GM23338 (cell line): ENCODE measurements around the gene DDX41. TPM values are rescaled to one million over a fixed set of nuclear protein-coding genes. Genes with fewer than 3 reads are reported as not detected.

ENCODE experiments used
- ATAC-seq: fragments of 200-7000 bp; cut with Tn5 transposase; 3 replicates; pipeline ENCODE4 v1.9.1; 2020
- DNase-seq: peaks from one replicate; pipeline ENCODE4 v3.0.0-alpha.2; 2015; ENCODE audit warnings: low spot score
- H2AFZ ChIP-seq: fragments of 200-600 bp; sonication (generic); 2 replicates; pipeline ENCODE4 v1.8.0; 2016; ENCODE audit warnings: antibody characterized with exemption, mild to moderate bottlenecking, moderate library complexity
- H3F3A ChIP-seq: fragments of 200-600 bp; sonication (generic); replicated peaks from 2 replicates; pipeline ENCODE4 v1.8.0; 2017; ENCODE audit warnings: antibody characterized with exemption, mixed run types, low read depth
- H3K27ac ChIP-seq: fragments of 200-600 bp; sonication (generic); 2 replicates; pipeline ENCODE4 v1.6.1; 2016; ENCODE audit warnings: low read depth
- H3K27me3 ChIP-seq: fragments of 200-600 bp; sonication (generic); 2 replicates; pipeline ENCODE4 v1.8.0; 2016; ENCODE audit warnings: mild to moderate bottlenecking, mixed run types, moderate library complexity; ENCODE audit not compliant: insufficient read depth
- H3K36me3 ChIP-seq: fragments of 200-600 bp; sonication (generic); 2 replicates; pipeline ENCODE4 v1.8.0; 2016; ENCODE audit warnings: mild to moderate bottlenecking; ENCODE audit not compliant: insufficient read depth
- H3K4me1 ChIP-seq: fragments of 200-600 bp; sonication (generic); 2 replicates; pipeline ENCODE4 v1.8.0; 2016; ENCODE audit warnings: mild to moderate bottlenecking, moderate library complexity; ENCODE audit not compliant: insufficient read depth
- H3K4me2 ChIP-seq: fragments of 200-600 bp; sonication (generic); 2 replicates; pipeline ENCODE4 v1.7.1; 2017; ENCODE audit warnings: mixed run types
- H3K4me3 ChIP-seq: fragments of 200-600 bp; sonication (generic); 2 replicates; pipeline ENCODE4 v1.6.1; 2016; ENCODE audit warnings: mixed run types
- H3K79me2 ChIP-seq: fragments of 200-600 bp; sonication (generic); replicated peaks from 2 replicates; pipeline ENCODE4 v1.8.0; 2017; ENCODE audit warnings: mild to moderate bottlenecking; ENCODE audit not compliant: insufficient read depth
- H3K9me2 ChIP-seq: fragments of 200-600 bp; sonication (generic); 2 replicates; pipeline ENCODE4 v1.8.0; 2017; ENCODE audit not compliant: insufficient read depth
- H4K20me1 ChIP-seq: fragments of 200-600 bp; sonication (generic); replicated peaks from 2 replicates; pipeline ENCODE4 v1.8.0; 2017; ENCODE audit warnings: mild to moderate bottlenecking; ENCODE audit not compliant: insufficient read depth
- H3K27ac Mint-ChIP-seq: 2 replicates; pipeline ENCODE4 v1.8.0; 2020; ENCODE audit warnings: inconsistent platforms, mild to moderate bottlenecking, moderate library complexity, mixed read lengths
- H3K27me3 Mint-ChIP-seq: 3 replicates; pipeline ENCODE4 v1.8.0; 2022; ENCODE audit warnings: low read depth, mild to moderate bottlenecking, moderate library complexity, mixed read lengths, inconsistent platforms; ENCODE audit not compliant: insufficient read depth, poor library complexity
- H3K36me3 Mint-ChIP-seq: 3 replicates; pipeline ENCODE4 v1.8.0; 2021; ENCODE audit warnings: low read depth, mild to moderate bottlenecking, inconsistent platforms, moderate library complexity, mixed read lengths
- H3K4me1 Mint-ChIP-seq: 3 replicates; pipeline ENCODE4 v1.8.0; 2020; ENCODE audit warnings: mild to moderate bottlenecking, inconsistent platforms, mixed read lengths
- H3K4me3 Mint-ChIP-seq: 3 replicates; pipeline ENCODE4 v1.8.0; 2021; ENCODE audit warnings: moderate library complexity, mild to moderate bottlenecking, inconsistent platforms, mixed read lengths
- H3K9me3 Mint-ChIP-seq: 3 replicates; pipeline ENCODE4 v1.8.0; 2020; ENCODE audit warnings: moderate library complexity, mild to moderate bottlenecking, inconsistent platforms, mixed read lengths
- CREB1 ChIP-seq: fragments of 250-450 bp; sonication (Bioruptor Pico); IDR thresholded peaks from 2 replicates; pipeline ENCODE4 v1.5.0; 2020; ENCODE audit warnings: low read depth, mild to moderate bottlenecking, moderate library complexity
- CTCF ChIP-seq, 2 experiments: fragments of 200-600 bp in 1 of 2; sonication (generic) in 1 of 2; conservative IDR thresholded peaks; 2 replicates each; pipeline versions ENCODE4 v1.5.1 to v1.6.1; 2016 to 2017; ENCODE audit warnings: antibody characterized with exemption in 2 of 2, low read depth in 2 of 2, mild to moderate bottlenecking in 2 of 2, moderate library complexity in 1 of 2
- ETS1 ChIP-seq: IDR thresholded peaks from 2 replicates; pipeline ENCODE4 v1.6.1; 2016; ENCODE audit warnings: antibody characterized with exemption
- EZH2 ChIP-seq: fragments of 200-600 bp; sonication (generic); IDR thresholded peaks from one replicate; pipeline ENCODE4 v1.8.0; 2017; ENCODE audit warnings: antibody characterized with exemption, mild to moderate bottlenecking, low read depth; ENCODE audit not compliant: unreplicated experiment
- EZH2phosphoT487 ChIP-seq: fragments of 200-600 bp; sonication (generic); IDR thresholded peaks from one replicate; pipeline ENCODE4 v1.8.1; 2018; ENCODE audit warnings: antibody characterized with exemption; ENCODE audit not compliant: unreplicated experiment
- JUNB ChIP-seq: IDR thresholded peaks from one replicate; pipeline ENCODE4 v1.6.1; 2016; ENCODE audit warnings: antibody characterized with exemption; ENCODE audit not compliant: unreplicated experiment
- POLR2AphosphoS5 ChIP-seq: IDR thresholded peaks from 2 replicates; pipeline ENCODE4 v1.6.1; 2016; ENCODE audit warnings: antibody characterized with exemption, low read depth
- REST ChIP-seq: IDR thresholded peaks from one replicate; pipeline ENCODE4 v1.6.1; 2018; ENCODE audit warnings: antibody characterized with exemption; ENCODE audit not compliant: unreplicated experiment
- STAT1 ChIP-seq: IDR thresholded peaks from one replicate; pipeline ENCODE4 v1.6.1; 2016; ENCODE audit warnings: antibody characterized with exemption; ENCODE audit not compliant: unreplicated experiment
- ZNF114 ChIP-seq: fragments of 250-450 bp; sonication (Bioruptor Pico); IDR thresholded peaks from 2 replicates; pipeline ENCODE4 v1.5.0; 2020; ENCODE audit warnings: mild to moderate bottlenecking, moderate library complexity
- ZNF331 ChIP-seq: fragments of 250-450 bp; sonication (Bioruptor Pico); IDR thresholded peaks from 2 replicates; pipeline ENCODE4 v1.5.0; 2020; ENCODE audit warnings: low read depth, mild to moderate bottlenecking, moderate library complexity
- polyA plus RNA-seq: library from polyadenylated mRNA; unstranded; fragments of >200 nt; fragmentation: Nextera tagmentation; extraction: Ambion mirVana; gene quantifications from 2 replicates; pipeline ENCODE4 v1.2.1, GENCODE V29; 2016
- total RNA-seq: library from RNA; depleted of rRNA; stranded (reverse); fragments of >200 nt; shearing (Covaris generic); gene quantifications from 2 replicates; pipeline ENCODE4 v1.2.3, GENCODE V29; 2014

The DDX41 gene
- total and polyA plus RNA-seq, 2 experiments from 2014 or later, result 67.1 to 139 TPM

GRCh38 chr5:177542816-177543465, 26.2 kb upstream of the DDX41 start:
- Histone ChIP-seq H3K9me2 (no peaks in the 10 kb centered on the region), H2AFZ (no peak overlapping the region), H3K27me3 (no peaks in the 10 kb centered on the region), H4K20me1 (peaks cover 65% of the 10 kb centered on the region), H3K27ac (no peak overlapping the region), H3K4me1 (no peaks in the 10 kb centered on the region), H3F3A (0 out of 2 replicates have a peak, but pooled peaks cover 11% of the 10 kb centered on the region), H3K79me2 (peaks cover 77% of the 10 kb centered on the region), H3K4me2 (no peak overlapping the region), H3K4me3 (no peak overlapping the region), H3K36me3 (no peaks in the 10 kb centered on the region)
- no peak for ATAC-seq
- Mint-ChIP-seq H3K36me3 (peaks cover 21% of the 10 kb centered on the region), H3K4me3 (no peak overlapping the region), H3K27me3 (peaks cover 4% of the 10 kb centered on the region), H3K27ac (no peak overlapping the region), H3K4me1 (peaks cover 9% of the 10 kb centered on the region; the same call in 2 of the 3 replicates), H3K9me3 (no peaks in the 10 kb centered on the region)
- TF ChIP-seq ZNF114 (CRISPR knock-in tag) (no peak), POLR2AphosphoS5 (no peak), CREB1 (CRISPR knock-in tag) (no peak), JUNB (no peak), ETS1 (no peak), ZNF331 (no peak), EZH2 (no peak), STAT1 (no peak), REST (no peak), EZH2phosphoT487 (no peak), CTCF (conservative IDR thresholded peaks at IDR 0.05; ENCODE audit: low read depth in 2 of 2) (no peak)
- DNase-seq, result no peak
